Fibroblast of lung (primary cell): ENCODE data around the gene CCDC97. TPM values are rescaled to one million over a fixed set of nuclear protein-coding genes. Genes with fewer than 3 reads are reported as not detected.

ENCODE experiments used
- DNase-seq, 2 donors: peaks; one replicate each; pipeline versions ENCODE4 v3.0.0 to v3.0.0-alpha.2; 2010; ENCODE audit warnings: low read depth in 2 of 2
- H2AFZ ChIP-seq: 2 replicates; pipeline ENCODE4 v1.5.1; 2012; ENCODE audit warnings: low read length, control low read depth, inconsistent platforms
- H3K27ac ChIP-seq: 2 replicates; pipeline ENCODE4 v1.5.1; 2011; ENCODE audit warnings: low read length, control low read depth; ENCODE audit not compliant: insufficient read depth
- H3K27me3 ChIP-seq: 2 replicates; pipeline ENCODE4 v1.5.1; 2011; ENCODE audit warnings: mild to moderate bottlenecking, low read length; ENCODE audit not compliant: control insufficient read depth, insufficient read depth
- H3K36me3 ChIP-seq: 2 replicates; pipeline ENCODE4 v1.5.1; 2011; ENCODE audit warnings: low read length; ENCODE audit not compliant: control insufficient read depth, insufficient read depth
- H3K4me1 ChIP-seq: 2 replicates; pipeline ENCODE4 v1.5.1; 2011; ENCODE audit warnings: low read length; ENCODE audit not compliant: control insufficient read depth, insufficient read depth; ENCODE audit errors: extremely low read depth
- H3K4me2 ChIP-seq: 2 replicates; pipeline ENCODE4 v1.5.1; 2011; ENCODE audit warnings: low read length, control low read depth; ENCODE audit not compliant: insufficient read depth; ENCODE audit errors: extremely low read depth
- H3K4me3 ChIP-seq, 4 experiments: fragments of 200-600 bp in 1 of 4; sonication (generic) in 1 of 4; replicated peaks in 1 of 4; 2 replicates each; pipeline ENCODE4 v1.5.1; 2011 to 2016; ENCODE audit warnings: low read length in 4 of 4, low read depth in 3 of 4, mild to moderate bottlenecking in 3 of 4, control low read depth in 2 of 4, inconsistent platforms in 1 of 4, mixed read lengths in 1 of 4; ENCODE audit not compliant: insufficient read depth in 1 of 4; ENCODE audit errors: control extremely low read depth in 1 of 4
- H3K79me2 ChIP-seq: 2 replicates; pipeline ENCODE4 v1.5.1; 2012; ENCODE audit warnings: mild to moderate bottlenecking, low read length, inconsistent platforms; ENCODE audit not compliant: control insufficient read depth, insufficient read depth
- H3K9ac ChIP-seq: 2 replicates; pipeline ENCODE4 v1.5.1; 2011; ENCODE audit warnings: mild to moderate bottlenecking, low read length, control low read depth; ENCODE audit not compliant: insufficient read depth
- H3K9me3 ChIP-seq: 2 replicates; pipeline ENCODE4 v1.5.1; 2012; ENCODE audit warnings: low read depth, low read length; ENCODE audit not compliant: control insufficient read depth, insufficient read depth
- H4K20me1 ChIP-seq: 2 replicates; pipeline ENCODE4 v1.5.1; 2011; ENCODE audit warnings: low read length; ENCODE audit not compliant: control insufficient read depth, insufficient read depth; ENCODE audit errors: extremely low read depth
- CTCF ChIP-seq, 2 donors: IDR thresholded peaks in 1 of 2; conservative IDR thresholded peaks in 1 of 2; 1 replicate in 1 of 2; 2 replicates in 1 of 2; pipeline ENCODE4 v1.5.1; 2011 to 2012; ENCODE audit warnings: low read length in 2 of 2, control low read depth in 1 of 2, inconsistent platforms in 1 of 2, low read depth in 1 of 2, mild to moderate bottlenecking in 1 of 2
- EZH2 ChIP-seq: IDR thresholded peaks from 2 replicates; pipeline ENCODE4 v1.5.1; 2012; ENCODE audit warnings: low read length, control low read depth, mild to moderate bottlenecking; ENCODE audit errors: missing control alignments
- polyA plus RNA-seq, 2 donors: library from polyadenylated mRNA; depleted of rRNA in 1 of 2; stranded (reverse) in 1 of 2; unstranded in 1 of 2; fragments of >200 nt; gene quantifications; 2 replicates each; pipeline ENCODE4 v1.2.1, GENCODE V29; 2011 to 2012; ENCODE audit warnings: missing spikeins in 1 of 2
- total RNA-seq: library from RNA; depleted of rRNA; stranded (reverse); fragments of >200 nt; gene quantifications from 2 replicates; pipeline ENCODE4 v1.2.1, GENCODE V29; 2014

The CCDC97 gene
- total and polyA plus RNA-seq, 2 donors (not counting 1 experiment from before 2014, with no cell fraction given), result 6.3 to 7.8 TPM

DNA sequence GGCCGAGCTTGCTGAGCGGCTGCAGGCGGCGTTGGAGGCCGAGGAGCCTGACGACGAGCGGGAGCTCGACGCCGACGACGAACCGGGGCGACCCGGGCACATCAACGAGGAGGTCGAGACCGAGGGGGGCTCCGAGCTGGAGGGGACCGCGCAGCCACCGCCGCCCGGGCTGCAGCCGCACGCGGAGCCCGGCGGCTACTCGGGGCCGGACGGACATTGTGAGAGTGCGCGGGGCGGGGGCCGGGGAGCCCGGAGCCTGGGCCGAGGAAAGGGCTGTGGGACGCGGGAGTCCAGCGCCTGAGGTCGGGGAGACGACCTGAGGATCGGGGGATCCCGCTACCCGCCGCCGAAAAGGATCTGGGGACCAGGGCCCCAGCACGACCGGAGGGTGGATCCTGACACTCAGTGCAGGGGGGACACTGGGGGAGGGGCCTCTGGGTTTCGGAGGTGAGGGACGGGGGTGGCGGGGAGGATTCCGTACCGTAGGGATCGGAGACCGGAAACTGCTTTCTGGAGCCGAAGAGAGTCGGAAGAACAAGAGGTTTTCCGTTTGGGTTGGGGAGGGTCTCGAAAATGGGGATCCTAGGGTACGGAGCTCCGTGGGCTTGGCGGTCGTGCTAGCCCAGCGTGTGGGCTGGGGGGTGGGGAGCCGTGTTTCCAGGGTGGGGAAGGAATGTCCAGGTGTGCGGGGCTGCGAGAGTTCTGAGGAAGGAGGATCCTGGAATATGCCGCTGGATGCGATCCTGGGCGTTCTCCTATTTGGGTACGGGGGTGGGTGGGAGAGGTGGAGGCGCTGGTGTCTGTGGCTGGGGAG lies 45.2 kb upstream of the CCDC97 start:
- H3K4me3 ChIP-seq, result peak overlapping the region; percentile 82 to 94 (median 90)
- DNase-seq, result peak; percentile 32 to 35
- H2AFZ ChIP-seq, result no peak overlapping the region
- TF ChIP-seq CTCF (conservative IDR thresholded peaks at IDR 0.05 in 1 of 2, IDR thresholded peaks at IDR 0.05 in 1 of 2; ENCODE audit: low read depth in 1 of 2, low read length in 2 of 2) (no peak), EZH2 (no peak)
- peak overlapping the region; percentile 96 for H3K27ac ChIP-seq
- H3K4me2 ChIP-seq, result peak overlapping the region; percentile 89
- no peaks in the 10 kb centered on the region for H3K9me3 ChIP-seq
- peaks cover 44% of the 10 kb centered on the region for H3K79me2 ChIP-seq
- no peaks in the 10 kb centered on the region for H4K20me1 ChIP-seq
- H3K27me3 ChIP-seq, result no peaks in the 10 kb centered on the region
- H3K36me3 ChIP-seq, result peaks cover 8% of the 10 kb centered on the region
- peak overlapping the region; percentile 99 for H3K9ac ChIP-seq
- peaks cover 15% of the 10 kb centered on the region for H3K4me1 ChIP-seq

- peaks cover 7% of the 10 kb centered on the region for H3K36me3 ChIP-seq
- H4K20me1 ChIP-seq, result no peaks in the 10 kb centered on the region
- H3K9me3 ChIP-seq, result no peaks in the 10 kb centered on the region
- no peak overlapping the region for H2AFZ ChIP-seq
- DNase-seq, result peak; percentile 20 to 21
- H3K4me2 ChIP-seq, result peak overlapping the region; percentile 89
- H3K27me3 ChIP-seq, result no peaks in the 10 kb centered on the region
- peaks cover 15% of the 10 kb centered on the region for H3K4me1 ChIP-seq
- TF ChIP-seq CTCF (conservative IDR thresholded peaks at IDR 0.05 in 1 of 2, IDR thresholded peaks at IDR 0.05 in 1 of 2; ENCODE audit: low read depth in 1 of 2, low read length in 2 of 2) (no peak), EZH2 (no peak)
- peak overlapping the region; percentile 96 for H3K27ac ChIP-seq
- H3K4me3 ChIP-seq, result peak overlapping the region; percentile 82 to 94 (median 90)
- H3K9ac ChIP-seq, result peak overlapping the region; percentile 99
- peaks cover 45% of the 10 kb centered on the region for H3K79me2 ChIP-seq
Measured at GRCh38 chr19:41265395-41266153, 44.4 kb upstream of the CCDC97 start.

GRCh38 chr19:41269055-41269454 lies 40.9 kb upstream of the CCDC97 start:
- no peak overlapping the region for H3K27ac ChIP-seq
- no peaks in the 10 kb centered on the region for H3K9me3 ChIP-seq
- no peak for DNase-seq
- no peak for TF ChIP-seq CTCF (conservative IDR thresholded peaks at IDR 0.05 in 1 of 2, IDR thresholded peaks at IDR 0.05 in 1 of 2; ENCODE audit: low read depth in 1 of 2, low read length in 2 of 2)
- no peak for TF ChIP-seq EZH2
- H3K27me3 ChIP-seq, result no peaks in the 10 kb centered on the region
- peaks cover 60% of the 10 kb centered on the region for H3K79me2 ChIP-seq
- H4K20me1 ChIP-seq, result no peaks in the 10 kb centered on the region
- no peak overlapping the region for H3K9ac ChIP-seq
- H3K4me2 ChIP-seq, result no peak overlapping the region
- H3K4me3 ChIP-seq, result no peak overlapping the region
- H3K36me3 ChIP-seq, result peaks cover 24% of the 10 kb centered on the region
- peaks cover 10% of the 10 kb centered on the region for H3K4me1 ChIP-seq
- H2AFZ ChIP-seq, result no peak overlapping the region
